T-helper 1 cell treated with Interleukin-12 subunit alpha and Interleukin-12 subunit beta and Interleukin-4 antibody, amounts not matched to agents 30 μg/mL and 1 μg/mL, for 36 hours (primary cell): Measurements from ENCODE around the gene KLF15.

Source experiments
- H3K27ac Mint-ChIP-seq: one replicate; pipeline ENCODE4 v1.8.0; 2021; ENCODE audit warnings: mild to moderate bottlenecking, mixed read lengths
- H3K27me3 Mint-ChIP-seq: one replicate; pipeline ENCODE4 v1.8.0; 2021; ENCODE audit warnings: low read depth, mixed read lengths
- H3K36me3 Mint-ChIP-seq: one replicate; pipeline ENCODE4 v1.8.0; 2021; ENCODE audit warnings: low read depth, mixed read lengths
- H3K4me1 Mint-ChIP-seq: one replicate; pipeline ENCODE4 v1.8.0; 2021; ENCODE audit warnings: low read depth, mixed read lengths
- H3K4me3 Mint-ChIP-seq: one replicate; pipeline ENCODE4 v1.8.0; 2021; ENCODE audit warnings: mild to moderate bottlenecking, moderate library complexity, mixed read lengths
- H3K9me3 Mint-ChIP-seq: one replicate; pipeline ENCODE4 v1.8.0; 2021; ENCODE audit warnings: mixed read lengths

Gene KLF15

DNA sequence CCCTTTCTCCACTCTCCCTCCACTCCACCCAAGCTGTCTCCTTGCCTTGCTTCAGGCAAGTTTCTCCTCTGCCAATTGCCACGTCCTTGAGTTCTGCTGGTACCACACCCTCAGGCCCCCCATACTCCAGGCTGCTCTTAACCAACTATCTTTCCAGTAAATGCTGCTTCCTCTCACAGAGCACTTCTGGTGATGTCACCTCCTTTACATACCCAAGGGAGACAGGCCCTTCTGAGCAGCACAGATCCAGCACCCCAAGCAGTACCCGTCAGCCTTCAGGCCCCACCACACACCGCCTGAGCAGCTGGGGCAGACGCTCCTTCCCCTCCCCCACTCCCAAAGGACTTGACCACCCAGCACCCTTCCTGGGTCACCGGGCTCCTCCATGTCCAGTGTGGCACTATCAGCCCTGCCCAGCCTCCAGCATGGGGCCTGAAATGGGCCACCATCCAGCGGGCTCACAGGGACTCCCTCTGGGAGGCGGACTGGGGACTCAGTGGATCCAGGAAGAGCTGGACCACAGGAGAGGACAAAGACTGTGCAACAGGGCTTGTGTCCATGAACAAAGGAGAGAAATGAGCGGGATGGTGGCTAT lies 50.2 kb downstream of the KLF15 start:
- H3K9me3 Mint-ChIP-seq = peaks cover 9% of the 10 kb centered on the region
- H3K27ac Mint-ChIP-seq = no peak overlapping the region
- no peaks in the 10 kb centered on the region for H3K36me3 Mint-ChIP-seq
- no peaks in the 10 kb centered on the region for H3K4me1 Mint-ChIP-seq
- H3K27me3 Mint-ChIP-seq = peaks cover 13% of the 10 kb centered on the region
- no peak overlapping the region for H3K4me3 Mint-ChIP-seq

DNA sequence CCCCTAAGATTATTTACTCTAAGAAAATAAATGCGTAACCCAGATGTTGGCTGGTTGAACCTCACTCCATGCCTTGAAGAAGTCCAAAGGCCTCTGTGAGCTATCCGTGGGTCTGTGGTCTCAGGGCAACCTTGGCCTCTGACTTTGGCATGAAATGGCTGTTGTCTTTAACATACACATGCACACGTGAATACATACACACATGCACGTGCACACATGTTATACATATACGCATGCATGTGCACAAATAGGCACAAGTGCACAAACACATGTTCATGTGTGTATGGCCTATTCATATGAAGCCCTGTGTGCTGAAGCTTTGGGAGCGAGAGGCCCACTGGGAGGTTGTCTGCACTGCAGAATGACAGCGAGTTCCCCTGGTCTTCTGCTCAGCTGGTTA lies 50.8 kb downstream of the KLF15 start:
- H3K27me3 Mint-ChIP-seq = peaks cover 13% of the 10 kb centered on the region
- no peaks in the 10 kb centered on the region for H3K4me1 Mint-ChIP-seq
- H3K9me3 Mint-ChIP-seq = peaks cover 9% of the 10 kb centered on the region
- H3K27ac Mint-ChIP-seq = no peak overlapping the region
- no peaks in the 10 kb centered on the region for H3K36me3 Mint-ChIP-seq
- no peak overlapping the region for H3K4me3 Mint-ChIP-seq

DNA sequence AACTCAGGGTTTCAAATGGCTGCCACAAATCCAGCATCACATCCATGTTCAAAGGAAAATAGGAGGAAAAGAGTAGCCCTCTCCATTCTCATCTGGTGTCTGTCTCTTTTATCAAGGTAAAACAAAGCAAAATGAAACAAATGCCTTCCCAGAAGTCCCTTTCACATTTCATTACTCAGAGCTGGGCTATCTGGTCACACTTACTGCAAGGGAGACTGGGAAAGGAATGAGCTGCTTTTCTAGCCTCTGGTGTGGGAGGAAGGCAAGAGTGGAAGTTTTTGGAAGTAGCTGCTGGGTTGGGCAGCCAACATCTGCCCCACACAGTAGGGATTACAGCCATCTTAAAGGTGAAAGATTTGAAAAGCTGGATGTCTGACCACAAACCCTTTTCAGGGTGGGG lies 51.8 kb downstream of the KLF15 start:
- no peak overlapping the region for H3K27ac Mint-ChIP-seq
- no peak overlapping the region for H3K4me3 Mint-ChIP-seq

DNA sequence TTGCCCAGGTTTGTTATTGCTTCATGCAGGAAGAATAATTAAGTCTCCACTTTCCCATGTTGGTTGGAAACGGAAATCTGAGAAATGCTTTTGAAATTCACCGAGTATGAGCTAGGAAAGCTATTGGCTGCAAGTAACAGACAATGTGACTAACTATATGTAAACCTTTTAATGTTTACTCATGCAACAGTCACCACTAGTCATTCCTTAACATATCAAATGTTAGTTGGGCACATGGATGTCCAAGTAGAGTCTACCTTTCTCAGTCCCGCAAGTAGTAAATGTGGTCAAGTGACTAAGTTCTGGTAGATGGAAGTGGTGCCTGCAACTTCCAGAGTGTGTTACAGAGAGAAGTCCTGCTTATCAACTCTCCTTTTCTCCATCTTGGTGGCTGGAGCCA lies 52.5 kb downstream of the KLF15 start:
- Mint-ChIP-seq H3K9me3 (peaks cover 9% of the 10 kb centered on the region), H3K4me3 (no peak overlapping the region), H3K36me3 (no peaks in the 10 kb centered on the region), H3K27ac (no peak overlapping the region), H3K27me3 (peaks cover 13% of the 10 kb centered on the region), H3K4me1 (no peaks in the 10 kb centered on the region)

More for the DNA sequence above, 51.8 kb downstream of the KLF15 start:
- H3K9me3 Mint-ChIP-seq = peaks cover 9% of the 10 kb centered on the region
- no peaks in the 10 kb centered on the region for H3K36me3 Mint-ChIP-seq
- H3K27me3 Mint-ChIP-seq = peaks cover 13% of the 10 kb centered on the region
- H3K4me1 Mint-ChIP-seq = no peaks in the 10 kb centered on the region

DNA sequence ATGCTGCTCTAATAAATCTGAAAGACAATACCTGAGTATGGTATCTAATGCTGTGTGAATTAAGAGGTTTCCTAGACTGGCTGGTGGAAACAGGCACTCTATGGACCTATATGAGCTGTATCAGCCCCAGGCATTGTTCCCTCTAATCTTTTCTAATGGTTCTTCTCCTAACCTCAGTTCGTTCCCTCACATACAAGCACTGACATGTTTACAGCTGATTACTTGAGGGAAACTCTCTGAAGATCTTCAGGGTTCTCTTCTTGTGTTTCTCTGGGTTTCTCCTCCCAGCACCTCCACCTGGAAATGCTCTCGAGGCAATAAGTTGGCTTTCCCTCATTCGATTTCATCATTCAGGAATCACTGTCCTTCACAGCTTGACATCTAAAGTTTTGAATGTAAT lies 52.9 kb downstream of the KLF15 start:
- Mint-ChIP-seq H3K4me1 (no peaks in the 10 kb centered on the region), H3K27ac (no peak overlapping the region), H3K9me3 (peaks cover 9% of the 10 kb centered on the region), H3K27me3 (peaks cover 13% of the 10 kb centered on the region), H3K4me3 (no peak overlapping the region), H3K36me3 (no peaks in the 10 kb centered on the region)

DNA sequence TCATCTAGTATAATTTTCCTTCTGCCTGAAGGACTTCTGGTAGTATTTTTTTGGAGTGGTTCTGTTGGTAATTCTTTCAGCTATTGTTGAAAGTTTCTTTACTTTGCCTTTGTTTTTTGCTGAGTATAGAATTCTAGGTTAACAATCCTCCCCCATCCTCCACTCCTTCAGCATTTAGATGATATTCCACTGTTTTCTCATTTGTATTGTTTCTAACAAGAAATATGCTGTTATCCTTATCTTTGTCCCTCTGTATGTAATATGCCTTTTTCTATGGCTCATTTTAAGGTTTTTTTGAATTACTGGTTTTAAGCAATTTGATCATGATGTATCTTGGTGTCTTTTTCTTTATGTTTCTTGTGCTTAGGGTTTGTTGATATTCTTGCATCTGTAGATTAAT lies 53.9 kb downstream of the KLF15 start:
- Mint-ChIP-seq H3K4me1 (no peaks in the 10 kb centered on the region), H3K4me3 (no peak overlapping the region), H3K27me3 (peaks cover 13% of the 10 kb centered on the region), H3K27ac (no peak overlapping the region), H3K36me3 (no peaks in the 10 kb centered on the region), H3K9me3 (peaks cover 9% of the 10 kb centered on the region)

DNA sequence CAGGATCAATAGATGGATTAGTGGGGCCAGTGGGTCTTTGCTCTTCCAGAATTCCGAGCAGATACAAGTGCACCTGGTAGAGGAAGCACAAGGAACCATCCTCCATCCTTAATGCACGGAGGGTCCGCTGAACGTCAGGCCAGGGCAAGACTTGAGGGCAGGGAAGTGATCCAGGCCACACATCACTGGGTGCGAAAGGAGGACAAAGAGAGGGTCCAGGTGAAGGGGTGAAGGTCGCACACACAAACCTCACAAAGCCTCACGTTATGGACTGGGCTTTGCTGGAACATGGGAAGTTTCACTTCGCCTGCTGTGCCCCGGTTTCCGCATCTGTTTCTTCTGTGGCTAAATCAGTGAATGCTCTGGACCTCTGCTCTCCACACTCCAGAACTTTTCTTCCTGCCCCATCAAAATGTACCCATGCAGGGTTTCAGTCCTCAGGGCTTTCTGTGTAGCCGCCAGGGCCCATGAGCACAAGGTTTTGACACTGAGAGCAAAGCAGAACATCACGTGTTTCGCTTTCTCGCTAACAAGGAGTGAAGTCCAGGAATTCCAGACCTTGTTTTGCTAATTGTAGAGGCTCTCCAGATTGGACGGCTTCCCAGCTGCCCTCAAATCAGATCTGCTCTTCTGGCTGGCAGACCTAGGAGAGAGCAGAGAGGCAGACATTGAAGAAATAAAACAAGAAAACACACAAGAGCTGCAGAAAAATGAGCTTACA lies 56.3 kb downstream of the KLF15 start:
- H3K9me3 Mint-ChIP-seq = peaks cover 9% of the 10 kb centered on the region
- H3K27me3 Mint-ChIP-seq = peaks cover 13% of the 10 kb centered on the region
- H3K4me3 Mint-ChIP-seq = no peak overlapping the region
- H3K27ac Mint-ChIP-seq = no peak overlapping the region
- no peaks in the 10 kb centered on the region for H3K36me3 Mint-ChIP-seq
- no peaks in the 10 kb centered on the region for H3K4me1 Mint-ChIP-seq

DNA sequence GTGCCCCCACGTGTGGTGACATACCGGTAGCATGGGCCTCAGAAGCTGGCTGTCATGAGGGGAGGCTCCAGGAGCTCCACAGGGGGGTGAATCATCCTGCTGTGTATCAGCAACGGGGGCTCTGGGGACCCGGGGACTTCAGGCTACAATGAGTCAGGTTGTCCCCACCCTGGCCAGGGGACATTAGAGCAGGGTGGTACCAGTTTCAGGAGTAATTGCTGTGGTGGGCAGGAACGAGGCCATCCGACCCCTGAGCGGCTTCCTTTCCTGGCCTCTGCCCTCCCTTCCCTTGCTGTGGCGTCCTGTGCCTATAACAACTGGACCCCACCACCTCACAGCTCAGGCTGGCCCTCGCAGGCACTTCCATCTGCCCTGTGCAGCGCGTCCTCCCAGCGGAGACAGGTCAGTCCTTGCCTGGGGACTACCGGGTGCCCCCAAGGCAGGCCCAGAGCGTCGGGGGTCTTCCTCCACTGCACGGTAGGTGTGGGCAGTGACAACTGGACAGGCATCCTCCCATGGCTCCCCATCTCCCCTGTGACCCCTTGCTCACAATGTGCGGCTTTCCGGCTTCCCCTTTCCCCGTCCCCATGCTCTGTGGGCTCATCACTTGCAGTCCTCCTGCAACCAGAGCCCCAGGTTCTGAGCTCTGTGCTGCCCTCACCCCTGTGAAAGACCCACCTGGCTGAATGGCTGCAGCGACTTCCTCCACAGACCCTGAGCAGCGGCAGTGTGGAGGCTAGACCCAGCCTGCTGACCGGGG lies 57.0 kb downstream of the KLF15 start:
- Mint-ChIP-seq H3K27ac (no peak overlapping the region), H3K9me3 (peaks cover 9% of the 10 kb centered on the region), H3K4me3 (no peak overlapping the region), H3K4me1 (no peaks in the 10 kb centered on the region), H3K27me3 (peaks cover 8% of the 10 kb centered on the region), H3K36me3 (no peaks in the 10 kb centered on the region)

DNA sequence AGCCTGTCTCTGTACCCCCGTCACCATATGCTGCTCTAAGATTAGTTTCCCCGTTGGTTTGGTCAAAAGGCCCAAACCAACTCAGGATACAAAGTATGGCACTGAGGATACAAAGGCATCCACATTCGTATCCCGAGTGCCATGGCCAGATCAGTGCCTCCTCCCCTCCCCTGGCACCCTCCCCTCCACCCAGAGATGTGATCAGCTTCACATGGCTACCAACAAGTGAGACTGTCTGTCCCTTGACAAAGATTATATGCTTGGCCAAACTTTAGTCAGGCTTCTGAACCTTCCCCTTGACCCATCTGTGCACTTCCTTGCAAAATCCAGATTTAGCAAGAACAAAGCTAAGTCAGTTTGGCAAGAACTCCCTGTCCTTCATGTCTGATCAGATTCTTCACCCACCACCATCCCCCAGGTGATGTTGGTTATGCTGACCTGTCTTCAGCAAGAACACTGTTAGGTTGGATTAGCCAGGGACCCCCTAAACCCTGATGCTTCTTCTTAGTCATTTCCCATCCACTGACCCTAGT lies 61.7 kb downstream of the KLF15 start:
- Mint-ChIP-seq H3K9me3 (no peaks in the 10 kb centered on the region), H3K36me3 (no peaks in the 10 kb centered on the region), H3K27ac (no peak overlapping the region), H3K27me3 (peaks cover 1% of the 10 kb centered on the region), H3K4me1 (no peaks in the 10 kb centered on the region), H3K4me3 (no peak overlapping the region)

DNA sequence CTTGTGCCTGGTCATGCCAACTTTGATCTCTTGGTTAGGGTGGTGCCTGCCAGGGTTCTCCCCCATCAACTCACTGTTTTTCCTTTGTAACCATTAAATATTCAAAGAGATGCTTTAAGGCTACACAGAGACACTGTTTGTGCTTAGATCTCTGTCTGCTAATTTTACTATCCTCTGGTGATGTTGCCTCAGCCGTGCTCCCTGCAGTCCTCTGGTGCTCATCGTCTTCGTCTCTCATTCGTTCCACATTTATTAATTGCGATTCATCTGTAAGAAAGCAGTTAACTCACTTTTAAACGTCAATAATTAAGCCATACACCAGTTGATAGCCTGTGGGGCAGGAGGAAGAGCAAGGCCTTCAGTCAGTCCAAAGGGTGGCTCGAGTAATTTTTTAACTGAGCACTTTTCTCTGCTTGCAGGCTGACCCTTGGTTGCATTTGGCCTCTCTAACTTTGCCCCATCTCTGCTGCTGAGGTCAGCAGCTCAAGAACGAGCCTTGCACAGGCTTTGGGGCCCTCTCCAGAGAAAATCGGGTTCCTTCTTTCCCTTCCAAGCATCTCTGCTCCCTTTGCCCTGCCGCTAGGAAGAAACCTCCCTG lies 62.9 kb downstream of the KLF15 start:
- Mint-ChIP-seq H3K4me3 (no peak overlapping the region), H3K9me3 (no peaks in the 10 kb centered on the region), H3K27ac (no peak overlapping the region), H3K4me1 (no peaks in the 10 kb centered on the region), H3K36me3 (no peaks in the 10 kb centered on the region), H3K27me3 (peaks cover 10% of the 10 kb centered on the region)

DNA sequence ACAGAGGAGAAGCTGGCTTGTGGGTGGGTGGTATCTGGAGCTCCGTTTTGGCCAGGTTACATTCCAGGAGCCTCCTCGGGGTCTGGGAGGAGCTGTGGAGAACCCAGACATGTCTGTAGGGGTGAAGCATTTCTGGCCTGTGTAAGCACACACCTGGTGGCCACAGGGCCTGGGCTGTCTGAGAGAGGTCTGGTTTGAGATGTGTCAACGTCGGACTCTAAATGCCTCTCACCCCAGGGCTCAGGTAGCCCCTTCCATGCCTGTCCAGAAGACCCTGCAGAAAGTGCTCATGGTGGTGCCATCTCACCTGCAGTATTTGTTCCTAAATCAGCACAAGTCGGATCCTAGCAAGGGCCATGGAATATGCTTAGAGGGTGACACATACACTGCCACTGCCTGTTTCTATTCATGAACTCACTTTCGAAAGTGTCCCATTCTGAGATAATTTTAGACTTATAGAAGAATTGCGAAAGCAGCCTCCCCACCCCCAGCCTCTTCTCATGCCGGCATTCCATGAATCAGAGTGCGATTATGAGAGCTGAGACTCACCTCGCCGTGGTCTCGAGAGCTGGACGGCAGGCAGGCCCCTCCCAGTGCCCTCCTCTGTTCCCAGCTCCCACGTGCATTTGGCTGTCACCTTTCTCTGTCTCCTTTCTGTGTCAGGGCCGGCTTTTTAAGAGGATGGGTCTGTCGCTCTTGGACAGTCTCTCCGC lies 63.7 kb downstream of the KLF15 start:
- Mint-ChIP-seq H3K27me3 (peaks cover 17% of the 10 kb centered on the region), H3K4me3 (no peak overlapping the region), H3K36me3 (no peaks in the 10 kb centered on the region), H3K9me3 (no peaks in the 10 kb centered on the region), H3K27ac (no peak overlapping the region), H3K4me1 (no peaks in the 10 kb centered on the region)
